Stimulated activated CD8-positive, alpha-beta memory T cell treated with anti-CD3 and anti-CD28 coated beads, Interleukin-2, amount 100 ng/mL, for 48 hours (primary cell): ENCODE data around the gene KCNK10.

Experiments
- DNase-seq, 2 donors: peaks; one replicate each; pipeline ENCODE4 v3.0.0-alpha.2; 2020; ENCODE audit warnings: low read depth in 2 of 2

KCNK10 gene, protein sequence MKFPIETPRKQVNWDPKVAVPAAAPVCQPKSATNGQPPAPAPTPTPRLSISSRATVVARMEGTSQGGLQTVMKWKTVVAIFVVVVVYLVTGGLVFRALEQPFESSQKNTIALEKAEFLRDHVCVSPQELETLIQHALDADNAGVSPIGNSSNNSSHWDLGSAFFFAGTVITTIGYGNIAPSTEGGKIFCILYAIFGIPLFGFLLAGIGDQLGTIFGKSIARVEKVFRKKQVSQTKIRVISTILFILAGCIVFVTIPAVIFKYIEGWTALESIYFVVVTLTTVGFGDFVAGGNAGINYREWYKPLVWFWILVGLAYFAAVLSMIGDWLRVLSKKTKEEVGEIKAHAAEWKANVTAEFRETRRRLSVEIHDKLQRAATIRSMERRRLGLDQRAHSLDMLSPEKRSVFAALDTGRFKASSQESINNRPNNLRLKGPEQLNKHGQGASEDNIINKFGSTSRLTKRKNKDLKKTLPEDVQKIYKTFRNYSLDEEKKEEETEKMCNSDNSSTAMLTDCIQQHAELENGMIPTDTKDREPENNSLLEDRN

GRCh38 chr14:88323086-88323522 is at the start of gene KCNK10:
Gene KCNK10 (minus strand): TSS chr14:88323269. CDS start chr14:88322798, 471 bp downstream.
- DNase-seq: no peak

DNA sequence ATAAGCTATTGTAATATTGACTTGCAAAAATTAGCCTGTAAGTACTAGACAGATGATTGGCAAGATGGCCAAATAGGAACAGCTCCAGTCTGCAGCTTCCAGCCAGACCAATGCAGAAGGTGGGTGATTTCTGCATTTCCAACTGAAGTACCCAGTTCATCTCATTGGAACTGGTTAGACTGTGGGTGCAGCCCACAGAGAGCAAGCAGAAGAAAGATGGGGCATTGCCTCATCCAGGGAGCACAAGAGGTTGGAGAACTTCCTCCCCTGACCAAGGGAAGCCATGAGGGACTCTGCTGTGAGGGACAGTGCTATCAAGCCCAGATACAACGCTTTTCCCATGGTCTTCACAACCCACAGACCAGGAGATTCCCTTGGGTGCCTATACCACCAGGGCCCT is 46.4 kb upstream of the KCNK10 start:
- DNase-seq: no peak

DNA sequence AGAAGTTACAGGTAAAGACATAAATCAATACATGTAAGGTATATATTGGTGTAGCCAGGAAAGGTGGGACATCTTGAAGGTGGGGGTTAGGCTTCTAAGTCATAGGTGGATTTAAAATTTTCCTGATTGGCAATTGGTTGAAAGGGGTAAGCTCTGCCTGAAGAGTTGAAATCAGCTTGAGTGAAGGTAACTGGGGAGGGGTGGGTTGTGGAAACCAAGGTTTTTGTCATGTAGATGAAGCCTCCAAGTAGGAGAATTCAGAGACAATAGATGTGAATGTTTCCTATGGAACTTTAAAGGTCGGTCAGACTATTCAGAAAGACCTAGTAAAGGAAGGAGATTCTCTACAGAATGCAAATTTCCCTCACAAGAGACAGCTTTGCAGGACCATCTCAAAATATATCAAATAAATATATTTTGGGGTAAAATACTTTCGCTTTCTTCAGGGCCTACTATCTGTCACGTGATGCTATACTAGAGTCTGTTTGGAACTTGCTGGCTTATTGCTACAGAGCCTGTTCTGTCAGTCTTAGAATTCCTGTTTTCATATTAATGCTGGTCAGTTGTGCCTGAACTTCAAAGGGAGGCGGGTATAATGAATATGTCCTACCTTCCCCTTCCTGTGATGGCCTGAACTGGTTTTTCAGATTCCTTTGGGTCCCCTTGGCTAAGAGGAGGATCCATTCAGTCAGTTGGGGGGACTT is 41.8 kb upstream of the KCNK10 start:
- DNase-seq: no peak

- DNase-seq: no peak
Measured at GRCh38 chr14:88363644-88364043, 40.6 kb upstream of the KCNK10 start.

GRCh38 chr14:88359500-88359899 is 36.4 kb upstream of the KCNK10 start:
- no peak for DNase-seq

DNA sequence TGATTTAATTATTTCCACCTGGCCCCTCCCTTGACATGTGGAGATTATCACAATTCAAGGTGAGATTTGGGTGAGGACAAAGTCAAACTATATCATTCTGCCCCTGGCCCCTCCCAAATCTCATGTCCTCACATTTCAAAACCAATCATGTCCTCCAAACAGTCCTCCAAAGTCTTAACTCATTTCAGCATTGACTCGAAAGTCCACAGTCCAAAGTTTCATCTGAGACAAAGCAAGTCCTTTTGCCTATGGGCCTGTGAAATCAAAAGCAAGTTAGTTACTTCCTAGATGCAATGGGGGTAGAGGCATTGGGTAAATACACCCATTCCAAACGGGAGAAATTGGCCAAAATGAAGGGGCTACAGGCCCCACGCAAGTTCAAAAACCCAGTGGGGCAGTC is 31.3 kb upstream of the KCNK10 start:
- no peak for DNase-seq

GRCh38 chr14:88352698-88353097 is 29.6 kb upstream of the KCNK10 start:
- no peak for DNase-seq

- DNase-seq: no peak
Measured at GRCh38 chr14:88351966-88352691, 29.1 kb upstream of the KCNK10 start.

DNA sequence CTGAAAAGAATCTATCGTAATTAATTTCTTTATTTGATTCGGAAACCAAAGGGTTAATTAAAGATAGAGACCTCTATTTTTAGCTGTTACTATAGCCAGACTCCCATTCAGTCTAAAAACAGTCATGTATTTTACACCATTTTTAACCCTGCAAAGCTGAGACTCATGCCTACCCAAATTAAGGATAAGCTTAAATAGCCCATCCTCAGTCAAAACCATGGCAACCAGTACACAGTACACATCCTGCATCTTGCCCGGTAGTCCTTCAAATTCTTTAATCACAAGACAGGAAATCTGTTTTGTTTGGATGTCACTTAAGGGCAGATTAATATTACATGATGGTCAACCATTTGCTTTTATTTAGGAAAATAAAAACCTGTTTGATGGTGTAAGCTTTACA is 25.5 kb upstream of the KCNK10 start:
- DNase-seq: no peak

- no peak for DNase-seq
Measured at GRCh38 chr14:88346048-88346639, 23.1 kb upstream of the KCNK10 start.

DNA sequence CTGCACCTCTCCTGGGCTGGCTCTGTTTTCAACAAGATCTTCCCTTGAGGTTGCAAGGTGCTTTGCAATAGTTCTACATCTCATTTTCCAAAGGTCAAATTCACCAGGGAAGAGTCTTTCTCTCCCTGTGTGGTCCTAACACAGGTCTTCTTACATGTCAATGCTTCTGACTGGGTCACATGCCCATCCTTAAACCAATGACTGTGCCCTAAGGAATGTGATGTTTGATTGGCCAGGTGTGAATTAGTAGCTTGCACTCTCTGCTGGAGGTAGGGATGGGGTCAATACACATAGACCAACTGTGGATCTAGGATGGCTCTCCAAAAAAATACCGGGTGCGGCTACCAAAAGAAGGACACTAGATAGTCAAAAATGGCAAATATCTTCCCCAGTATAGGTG is 19.9 kb upstream of the KCNK10 start:
- no peak for DNase-seq

DNA sequence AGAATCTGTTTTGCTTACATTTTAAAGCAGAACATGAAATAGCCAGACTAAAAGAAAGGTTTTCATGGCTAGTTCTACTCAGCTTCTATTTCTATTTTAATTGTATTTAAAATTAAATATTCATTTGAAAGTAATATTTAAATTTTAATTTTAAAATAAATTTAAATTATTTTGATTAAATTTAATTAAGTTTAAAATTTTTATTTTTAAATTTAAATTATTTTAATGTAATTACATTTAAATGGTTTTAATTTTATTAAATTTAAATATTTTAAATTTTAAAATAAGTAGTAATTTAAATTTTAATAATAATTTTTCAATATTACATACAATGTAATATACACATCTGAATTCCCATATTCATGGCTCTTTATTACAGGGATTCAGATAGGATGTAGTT is 17.3 kb upstream of the KCNK10 start:
- no peak for DNase-seq

GRCh38 chr14:88333036-88333435 is 10.0 kb upstream of the KCNK10 start:
- DNase-seq: no peak

GRCh38 chr14:88327497-88327896 is 4.4 kb upstream of the KCNK10 start:
- DNase-seq: no peak

DNA sequence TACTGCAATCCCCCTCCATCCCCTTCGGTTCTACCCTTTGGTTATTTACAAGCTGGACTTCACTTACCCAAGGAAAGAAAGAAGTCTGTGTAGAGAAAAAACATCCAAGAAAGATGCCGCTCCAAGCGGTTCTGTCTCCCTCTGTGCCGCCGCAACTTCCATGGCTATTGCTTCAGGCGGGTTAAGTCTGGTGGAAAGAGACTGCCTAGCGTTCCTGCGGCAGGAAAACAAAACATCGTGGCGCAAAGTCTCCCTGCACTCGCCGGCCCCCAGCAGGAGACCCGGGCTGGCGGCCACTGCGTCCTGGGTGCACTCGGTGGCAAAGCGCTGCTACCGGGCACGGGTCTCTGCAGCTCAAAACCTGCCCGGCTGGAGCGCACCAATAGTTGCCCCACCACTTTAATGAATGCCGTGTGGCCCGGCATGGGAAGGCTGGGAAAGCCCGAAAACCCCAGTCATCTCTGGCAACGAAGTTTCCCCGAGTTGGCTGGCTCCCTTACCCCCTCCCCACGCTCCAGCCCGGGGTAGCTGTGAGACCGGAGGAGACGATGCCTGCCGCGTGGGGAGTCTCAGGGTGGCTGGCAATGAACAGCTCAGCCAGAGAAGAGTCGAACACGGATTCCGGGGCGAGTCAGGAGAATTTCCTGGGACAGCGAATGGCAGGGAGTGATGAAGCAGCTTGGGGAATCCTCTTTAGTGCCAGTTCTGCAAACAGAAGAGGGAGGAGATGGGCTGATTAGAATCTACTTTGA is 3.5 kb upstream of the KCNK10 start:
- no peak for DNase-seq

DNA sequence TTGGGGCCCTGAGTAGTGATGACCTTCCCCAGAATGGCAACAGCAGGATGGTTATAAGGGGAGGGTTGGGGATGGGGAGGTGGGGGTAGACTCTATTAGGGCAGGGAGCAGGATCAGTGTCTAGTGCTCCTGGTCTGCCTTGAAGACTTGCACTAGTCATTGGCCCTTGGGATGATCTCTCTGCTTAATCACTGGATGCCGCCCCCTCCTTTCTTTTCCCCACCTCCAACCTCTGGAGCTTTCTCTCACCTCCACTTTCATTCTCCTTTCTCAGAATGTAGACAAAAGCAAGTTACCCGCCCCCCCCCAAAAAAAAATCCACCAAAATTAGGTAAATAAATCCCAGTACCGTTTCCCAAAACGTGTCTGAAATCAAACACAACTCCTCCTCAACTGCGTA is 2.8 kb upstream of the KCNK10 start:
- no peak for DNase-seq

GRCh38 chr14:88324930-88325329 is 1.9 kb upstream of the KCNK10 start:
- no peak for DNase-seq

- no peak for DNase-seq
Measured at GRCh38 chr14:88324491-88324890, 1.4 kb upstream of the KCNK10 start.

- DNase-seq: peak in 1 of 2 donors; percentile 20
Measured at GRCh38 chr14:88323523-88324199, 592 bp upstream of the KCNK10 start.

DNA sequence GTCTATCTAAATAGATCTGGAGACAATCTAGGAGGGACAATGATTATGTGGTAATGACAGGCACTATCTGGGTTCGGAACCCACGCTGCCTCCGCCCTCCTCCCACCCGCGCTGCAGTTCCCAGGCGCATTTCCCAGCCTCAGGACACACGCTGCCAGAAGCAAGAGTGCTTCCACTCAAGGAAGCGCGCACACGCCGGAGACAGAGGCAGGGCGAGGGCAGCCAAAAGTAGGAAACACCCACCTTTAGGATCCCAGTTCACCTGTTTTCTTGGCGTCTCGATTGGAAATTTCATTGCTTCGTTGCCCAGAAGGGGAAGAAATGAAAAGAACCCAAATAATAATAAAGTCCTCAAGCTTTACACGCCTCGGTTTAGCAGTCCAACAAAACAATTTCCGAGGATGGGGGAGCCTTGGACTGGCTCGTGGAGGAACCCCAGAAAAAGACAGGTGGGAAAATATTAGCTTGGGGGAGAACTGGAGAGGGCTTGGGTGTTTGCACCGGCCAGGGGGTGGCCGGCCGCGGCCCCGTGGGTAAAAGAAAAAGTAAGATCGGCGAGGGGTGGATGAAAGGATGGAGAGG is 474 bp downstream of the KCNK10 start:
- DNase-seq: no peak
